K562 (cell line): Measurements from ENCODE around the gene DNMT3A. TPM values are rescaled to one million over a fixed set of nuclear protein-coding genes. Genes with fewer than 3 reads are reported as not detected.

Experiments used
- ATAC-seq: fragments of 200-7000 bp; cut with Tn5 transposase; 3 replicates; pipeline ENCODE4 v1.9.1; 2020; ENCODE audit warnings: moderate library complexity
- BruUV-seq: library from RNA; stranded (reverse); fragments of 400-500 nt; replicated peaks from 2 replicates; lab custom pipeline; 2021; lab: Mats Ljungman, UMichigan
- CTCF ChIA-PET: fragments of 300-600 bp; formaldehyde crosslinking; extraction: SDS; loops from one replicate; lab custom pipeline; 2021; ENCODE audit warnings: low intra/inter-chr PET ratio; lab: Yijun Ruan, JAX
- POLR2A ChIA-PET: fragments of 300-600, 350-650 bp; sonication (Branson Sonifier 250); formaldehyde crosslinking; extraction: SDS; loops from one replicate; lab custom pipeline; 2021; ENCODE audit warnings: antibody characterized with exemption, inconsistent platforms; lab: Yijun Ruan, JAX
- DNase-seq, 4 experiments: peaks; one replicate each; pipeline versions ENCODE4 v3.0.0 to v3.0.0-alpha.2; 2011 to 2018; ENCODE audit warnings: low spot score in 3 of 4, mixed read lengths in 3 of 4; ENCODE audit errors: extremely low read depth in 1 of 4
- FAIRE-seq: peaks from 2 replicates; lab custom pipeline; 2011; peaks lifted over from hg19 to GRCh38; lab: Jason Lieb, UNC
- H2AFZ ChIP-seq: 2 replicates; pipeline ENCODE4 v1.6.0; 2011; ENCODE audit warnings: low read depth, low read length, control low read depth, inconsistent platforms
- H3K27ac ChIP-seq: fragments of 200-600 bp; 3 replicates; pipeline ENCODE4 v1.8.0; 2011; ENCODE audit warnings: low read depth, mild to moderate bottlenecking, control low read depth, inconsistent platforms, low read length, moderate library complexity, mixed read lengths; ENCODE audit errors: extremely low read depth
- H3K27me3 ChIP-seq, 2 experiments: fragments of 300-600 bp in 1 of 2; 2 replicates in 1 of 2; 3 replicates in 1 of 2; pipeline versions ENCODE4 v1.6.0 to v1.8.0; 2011; ENCODE audit warnings: inconsistent platforms in 2 of 2, low read length in 2 of 2, mild to moderate bottlenecking in 1 of 2, mixed read lengths in 1 of 2, moderate library complexity in 1 of 2; ENCODE audit not compliant: control insufficient read depth in 2 of 2, insufficient read depth in 2 of 2
- H3K36me3 ChIP-seq: fragments of 300-600 bp; 3 replicates; pipeline ENCODE4 v1.8.0; 2011; ENCODE audit warnings: mild to moderate bottlenecking, low read length, inconsistent platforms; ENCODE audit not compliant: control insufficient read depth, insufficient read depth
- H3K4me1 ChIP-seq, 2 experiments: fragments of 200-600 bp in 1 of 2; replicated peaks in 1 of 2; 2 replicates in 1 of 2; 3 replicates in 1 of 2; pipeline versions ENCODE4 v1.5.1 to v1.8.0; 2011; ENCODE audit warnings: inconsistent platforms in 2 of 2, low read length in 2 of 2, mild to moderate bottlenecking in 1 of 2, mixed read lengths in 1 of 2, moderate library complexity in 1 of 2; ENCODE audit not compliant: control insufficient read depth in 2 of 2, insufficient read depth in 2 of 2
- H3K4me2 ChIP-seq: 2 replicates; pipeline ENCODE4 v1.6.1; 2011; ENCODE audit warnings: low read length, control low read depth, inconsistent platforms, mixed read lengths; ENCODE audit not compliant: insufficient read depth
- H3K4me3 ChIP-seq: fragments of 200-600 bp; sonication (generic), shearing (Covaris generic); 2 replicates; pipeline ENCODE4 v1.5.1; 2016; ENCODE audit warnings: control low read depth, inconsistent platforms
- H3K79me2 ChIP-seq: fragments of 200-600 bp; 3 replicates; pipeline ENCODE4 v1.8.0; 2011; ENCODE audit warnings: low read length, inconsistent platforms; ENCODE audit not compliant: control insufficient read depth, insufficient read depth
- H3K9ac ChIP-seq, 2 experiments: 2 replicates each; pipeline versions ENCODE4 v1.6.0 to v1.6.1; 2011; ENCODE audit warnings: low read depth in 2 of 2, low read length in 2 of 2, control low read depth in 1 of 2, inconsistent platforms in 1 of 2, mild to moderate bottlenecking in 1 of 2, mixed read lengths in 1 of 2; ENCODE audit not compliant: insufficient read depth in 1 of 2
- H3K9me1 ChIP-seq: one replicate; pipeline ENCODE4 v1.6.0; 2011; ENCODE audit warnings: inconsistent platforms, mild to moderate bottlenecking, low read length, moderate library complexity; ENCODE audit not compliant: control insufficient read depth, insufficient read depth
- H3K9me3 ChIP-seq: replicated peaks from 2 replicates; pipeline ENCODE4 v1.5.1; 2011; ENCODE audit warnings: low read depth, low read length, inconsistent platforms; ENCODE audit not compliant: control insufficient read depth, insufficient read depth
- H4K20me1 ChIP-seq: replicated peaks from 2 replicates; pipeline ENCODE4 v1.6.1; 2011; ENCODE audit warnings: low read length, inconsistent platforms, mixed read lengths; ENCODE audit not compliant: control insufficient read depth, insufficient read depth
- ADNP ChIP-seq: fragments of 200-800 bp; sonication (Bioruptor generic); IDR thresholded peaks from 2 replicates; pipeline ENCODE4 v1.6.1; 2016; ENCODE audit warnings: missing genetic modification characterization, missing compliant biosample characterization
- ATF7 ChIP-seq: fragments of 450-650 bp; IDR thresholded peaks from 2 replicates; pipeline ENCODE4 v1.7.1; 2014; ENCODE audit warnings: mild to moderate bottlenecking, moderate library complexity
- ELF2 ChIP-seq: fragments of 250-450 bp; sonication (Bioruptor Pico); IDR thresholded peaks from 2 replicates; pipeline ENCODE4 v1.5.0; 2021; ENCODE audit warnings: mild to moderate bottlenecking
- JUNB ChIP-seq: fragments of 450-650 bp; formaldehyde crosslinking; conservative IDR thresholded peaks from 2 replicates; pipeline ENCODE4 v1.4.0; 2020; ENCODE audit warnings: mild to moderate bottlenecking
- NCOA2 ChIP-seq, 2 experiments: fragments of 450-650 bp; IDR thresholded peaks; 2 replicates each; pipeline ENCODE4 v1.6.1; 2018; ENCODE audit warnings: mild to moderate bottlenecking in 2 of 2, moderate library complexity in 1 of 2; ENCODE audit not compliant: partially characterized antibody in 2 of 2
- POLR2B ChIP-seq: fragments of 450-650 bp; IDR thresholded peaks from 2 replicates; pipeline ENCODE4 v1.6.1; 2018; ENCODE audit warnings: low read depth; ENCODE audit not compliant: partially characterized antibody
- PRMT5 ChIP-seq: sonication (generic); formaldehyde crosslinking; IDR thresholded peaks from 2 replicates; pipeline ENCODE4 v1.5.0; 2020; ENCODE audit warnings: missing genetic modification reagents
- RBM22 ChIP-seq: fragments of 200-400 bp; formaldehyde crosslinking; IDR thresholded peaks from 2 replicates; pipeline ENCODE4 v1.6.1; 2018; ENCODE audit warnings: low read length, low read depth; ENCODE audit not compliant: poor library complexity, severe bottlenecking
- RFX1 ChIP-seq: fragments of 450-650 bp; IDR thresholded peaks from 2 replicates; pipeline ENCODE4 v1.6.1; 2016; ENCODE audit warnings: mild to moderate bottlenecking, moderate library complexity
- RNF2 ChIP-seq: sonication (generic); IDR thresholded peaks from 2 replicates; pipeline ENCODE4 v1.6.1; 2016
- TBL1XR1 ChIP-seq, 2 experiments: IDR thresholded peaks; 2 replicates each; pipeline ENCODE4 v1.6.1; 2012; ENCODE audit warnings: improper control_type of control experiment in 2 of 2, low read length in 2 of 2, mild to moderate bottlenecking in 1 of 2
- ZFP36 ChIP-seq: fragments of 150-350 bp; IDR thresholded peaks from 2 replicates; pipeline ENCODE4 v1.6.1; 2018; ENCODE audit warnings: low read length, low read depth; ENCODE audit not compliant: partially characterized antibody
- ZNF184 ChIP-seq: sonication (generic); formaldehyde crosslinking; IDR thresholded peaks from 2 replicates; pipeline ENCODE4 v1.5.0; 2020; ENCODE audit warnings: missing genetic modification reagents
- ZNF75A ChIP-seq: fragments of 450-650 bp; formaldehyde crosslinking; IDR thresholded peaks from 2 replicates; pipeline ENCODE4 v1.4.0; 2020; ENCODE audit warnings: mild to moderate bottlenecking
- ZZZ3 ChIP-seq: fragments of 450-650 bp; IDR thresholded peaks from 2 replicates; pipeline ENCODE4 v1.6.1; 2016; ENCODE audit warnings: antibody characterized with exemption, mild to moderate bottlenecking, moderate library complexity
- WGBS: fragments of 100-300 bp; shearing (Covaris generic); methylation state at CpG from one replicate; pipeline ENCODE4 v1.1.6; 2016; ENCODE audit warnings: low coverage, mixed read lengths; ENCODE audit not compliant: insufficient coverage; ENCODE audit errors: missing lambda C conversion rate; 5-methylcytosine and 5-hydroxymethylcytosine counted together
- in situ Hi-C: fragments of 300-500 bp; cut with MboI; formaldehyde crosslinking; loops from 4 replicates; pipeline ENCODE4 v1.15.0; 2018; ENCODE audit warnings: inconsistent platforms, mixed read lengths
- intact Hi-C: fragments of 100-400 bp; cut with micrococcal nuclease; formaldehyde crosslinking; loops from 2 replicates; pipeline ENCODE4 v1.14.2; 2022
- polyA plus RNA-seq, 8 experiments: library from polyadenylated mRNA; depleted of rRNA in 4 of 8; stranded (reverse) in 5 of 8; unstranded in 3 of 8; fragments of >200 nt; fragmentation: Nextera tagmentation in 2 of 8; fragmentation: Illumina TruSeq in 1 of 8; extraction: Ambion mirVana in 2 of 8; extraction: Trizol in 1 of 8; gene quantifications; 2 replicates each; pipeline versions ENCODE4 v1.2.1 to v1.2.3, GENCODE V29; 2011 to 2014; ENCODE audit warnings: inconsistent platforms in 1 of 8, missing spikeins in 1 of 8
- total RNA-seq, 7 experiments: library from RNA; depleted of rRNA in 6 of 7; stranded (reverse); fragments of >200 nt in 6 of 7; fragmentation: Illumina TruSeq in 2 of 7; extraction: Trizol in 2 of 7; gene quantifications; 2 replicates each; pipeline versions ENCODE4 v1.2.1 to v1.2.3, GENCODE V29; 2011 to 2021; ENCODE audit warnings: low replicate concordance in 1 of 7
- TF ChIP-seq, protein P1 (sequence below): sonication (generic); formaldehyde crosslinking; IDR thresholded peaks from 2 replicates; pipeline ENCODE4 v1.8.1; 2023; ENCODE audit warnings: mild to moderate bottlenecking, missing genetic modification reagents

The DNMT3A gene
- total and polyA plus RNA-seq, 9 of the 15 experiments (the other 6 are each of a cell fraction or from before 2014, with no cell fraction given) = 3.0 to 16.0 (median 6.1) TPM

DNA sequence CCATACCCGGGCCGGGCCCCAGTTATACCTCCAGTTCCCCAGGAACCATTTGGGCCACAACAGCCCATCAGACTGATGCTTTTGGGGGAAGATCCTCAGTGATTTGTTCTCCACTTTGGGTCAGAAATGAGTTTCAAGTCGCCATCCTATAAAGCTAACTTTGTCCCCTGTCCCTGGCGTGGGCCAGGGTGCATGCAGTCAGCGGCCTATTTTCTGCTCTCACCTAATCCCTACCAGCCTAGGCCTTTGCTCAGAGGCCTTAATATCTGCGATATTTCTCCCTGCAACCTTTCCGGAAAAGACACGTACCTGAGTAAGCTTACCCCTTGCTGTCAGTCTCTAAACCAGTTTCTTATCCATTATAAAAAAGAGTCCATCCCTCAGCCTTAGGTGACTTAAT lies 7.2 kb downstream of the DNMT3A start (continued):
- TF ChIP-seq ATF7 = no peak

DNA sequence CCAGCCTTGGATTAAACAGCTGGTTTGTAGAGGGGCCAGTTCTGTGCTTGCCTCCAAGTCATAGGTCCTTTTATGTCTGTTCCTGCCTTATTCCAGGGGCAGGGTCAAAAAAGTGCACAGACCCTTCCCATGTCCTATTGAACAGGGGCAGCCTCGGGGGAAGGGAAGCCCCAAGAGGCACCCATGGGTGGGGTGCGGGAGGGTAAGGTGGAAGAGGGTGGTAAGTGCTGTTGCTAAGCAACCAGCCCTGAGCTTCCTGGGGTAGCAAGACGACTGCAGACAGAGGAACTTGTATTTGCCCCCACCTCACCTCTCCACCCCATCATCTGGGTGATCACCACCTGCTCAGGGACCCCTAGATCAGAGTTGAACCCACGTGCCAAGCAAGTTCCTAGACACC lies 7.7 kb downstream of the DNMT3A start:
- TF ChIP-seq RFX1 = peak; percentile 75
- TF ChIP-seq ADNP (tag) = no peak
- no peak for TF ChIP-seq TBL1XR1 (IDR thresholded peaks at IDR 0.05; ENCODE audit: low read length in 2 of 2)
- TF ChIP-seq, all 486 proteins: peak for 1
- ATAC-seq (no peak), FAIRE-seq (no peak), DNase-seq (no peak)
- no TSS peak for BruUV-seq
- Histone ChIP-seq H2AFZ (no peak overlapping the region), H3K4me3 (no peak overlapping the region), H3K27ac (no peak overlapping the region), H3K4me2 (no peak overlapping the region), H3K36me3 (no peaks in the 10 kb centered on the region), H3K27me3 (peaks cover 58 to 84% of the 10 kb centered on the region in 2 experiments), H4K20me1 (peaks cover 44% of the 10 kb centered on the region), H3K4me1 (no peaks in the 10 kb centered on the region; a peak in 1 of 5 replicates), H3K9me3 (no peaks in the 10 kb centered on the region), H3K9ac (no peak overlapping the region), H3K79me2 (no peaks in the 10 kb centered on the region), H3K9me1 (peaks cover 3% of the 10 kb centered on the region)
- ChIA-PET CTCF (no interaction called here), POLR2A (no interaction called here)
- WGBS = 11% methylated on average over 2 of the region's 4 CpGs
- in situ Hi-C loops (no loop called here), intact Hi-C loops (no loop called here)

DNA sequence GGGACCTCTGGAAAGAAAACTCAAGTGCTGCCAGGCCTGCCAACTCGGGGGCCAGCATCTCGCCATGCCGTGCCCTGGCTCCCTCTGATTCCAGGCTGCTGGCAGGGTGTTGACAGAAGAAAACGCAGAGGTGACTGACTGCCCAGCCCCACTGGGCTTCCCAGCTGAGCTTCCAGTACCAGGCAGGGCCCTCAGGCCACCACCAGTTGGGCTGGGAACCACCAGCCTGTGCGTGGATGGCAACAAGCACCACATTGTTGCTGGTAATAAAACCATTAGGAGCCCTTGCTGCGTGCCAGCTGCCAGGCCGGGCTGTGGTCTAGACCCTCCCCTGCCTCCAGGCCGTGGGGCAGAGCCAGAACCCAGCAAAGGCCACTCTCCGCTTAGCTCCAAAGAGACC lies 9.2 kb downstream of the DNMT3A start:
- WGBS = 4% methylated on average over 9 of the region's 9 CpGs
- Histone ChIP-seq H3K27ac (no peak overlapping the region), H3K9me1 (peaks cover 2% of the 10 kb centered on the region), H3K9me3 (no peaks in the 10 kb centered on the region), H3K4me3 (no peak overlapping the region), H3K36me3 (no peaks in the 10 kb centered on the region), H3K9ac (no peak overlapping the region; a peak in 1 of 4 replicates), H3K4me1 (no peaks in the 10 kb centered on the region; a peak in 1 of 5 replicates), H3K4me2 (no peak overlapping the region), H2AFZ (no peak overlapping the region), H3K79me2 (no peaks in the 10 kb centered on the region), H3K27me3 (peaks cover 58 to 81% of the 10 kb centered on the region in 2 experiments), H4K20me1 (peaks cover 30% of the 10 kb centered on the region)
- ChIA-PET POLR2A (no interaction called here), CTCF (no interaction called here)
- FAIRE-seq (no peak), ATAC-seq (no peak), DNase-seq (no peak)
- BruUV-seq = no TSS peak
- intact Hi-C loops = no loop called here
- in situ Hi-C loops = no loop called here
- TF ChIP-seq ZFP36 = no peak
- no peak for TF ChIP-seq PRMT5
- TF ChIP-seq, protein P1, sequence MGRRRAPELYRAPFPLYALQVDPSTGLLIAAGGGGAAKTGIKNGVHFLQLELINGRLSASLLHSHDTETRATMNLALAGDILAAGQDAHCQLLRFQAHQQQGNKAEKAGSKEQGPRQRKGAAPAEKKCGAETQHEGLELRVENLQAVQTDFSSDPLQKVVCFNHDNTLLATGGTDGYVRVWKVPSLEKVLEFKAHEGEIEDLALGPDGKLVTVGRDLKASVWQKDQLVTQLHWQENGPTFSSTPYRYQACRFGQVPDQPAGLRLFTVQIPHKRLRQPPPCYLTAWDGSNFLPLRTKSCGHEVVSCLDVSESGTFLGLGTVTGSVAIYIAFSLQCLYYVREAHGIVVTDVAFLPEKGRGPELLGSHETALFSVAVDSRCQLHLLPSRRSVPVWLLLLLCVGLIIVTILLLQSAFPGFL = no peak
- no peak for TF ChIP-seq POLR2B
- no peak for TF ChIP-seq ELF2 (CRISPR knock-in tag)
- TF ChIP-seq RNF2 = no peak
- TF ChIP-seq ZNF184 (CRISPR knock-in tag) = no peak
- no peak for TF ChIP-seq NCOA2 (IDR thresholded peaks at IDR 0.05; ENCODE audit: partially characterized antibody in 2 of 2)
- TF ChIP-seq JUNB = no peak
- no peak for TF ChIP-seq RBM22
- TF ChIP-seq ZZZ3 = no peak
- TF ChIP-seq ZNF75A (CRISPR knock-in tag) = no peak
